Stimulated activated CD4-positive, alpha-beta T cell treated with anti-CD3 and anti-CD28 coated beads, Interleukin-2, amount 100 ng/mL, for 24 hours (primary cell): ENCODE data around the gene APOD.
"Not testable (repeated sequence)": the region's sequence is repeated elsewhere in the genome, so short reads cannot be mapped to it uniquely, and the experiment has no call there.

Experiments used
- DNase-seq, 2 donors: peaks; one replicate each; pipeline ENCODE4 v3.0.0-alpha.2; 2020

The APOD gene

DNA sequence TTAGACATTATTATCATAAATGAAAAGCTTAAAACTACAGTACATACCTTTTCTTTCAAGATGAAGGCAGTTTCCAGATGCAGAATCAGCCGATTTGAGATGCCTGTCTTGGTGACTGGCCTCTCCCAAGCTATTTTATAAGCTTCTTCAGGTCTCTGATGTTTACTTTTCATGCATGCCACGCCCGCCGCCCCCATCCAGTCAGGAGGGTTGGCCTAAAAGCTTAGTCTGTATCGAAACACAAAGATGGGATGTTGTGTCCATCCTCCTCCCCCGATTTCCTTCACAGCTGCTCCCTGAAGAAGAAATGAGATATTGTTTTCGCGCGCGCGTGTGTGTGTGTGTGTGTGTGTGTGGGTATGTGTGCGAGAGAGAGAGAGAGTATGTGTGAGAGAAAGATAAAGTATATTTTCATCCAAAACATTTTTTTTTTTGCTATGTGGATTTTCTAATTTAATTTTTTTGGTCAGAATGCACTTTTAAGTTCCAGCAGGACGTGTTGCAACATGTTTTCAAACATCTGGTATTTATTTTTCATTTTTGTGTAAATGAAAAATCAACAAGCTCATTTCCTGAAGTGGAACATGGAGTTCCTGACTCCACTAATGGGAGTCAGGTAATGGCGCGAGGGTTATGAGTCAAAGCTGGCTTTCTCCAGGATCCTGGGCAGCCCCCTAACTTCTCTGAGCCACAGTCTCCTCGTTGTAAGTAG, at the start of gene APOD:
APOD (minus strand) TSS at position 110 of the 712 bp plus-strand sequence. CDS start 4,479 bp downstream, outside the sequence.
- DNase-seq: no peak

DNA sequence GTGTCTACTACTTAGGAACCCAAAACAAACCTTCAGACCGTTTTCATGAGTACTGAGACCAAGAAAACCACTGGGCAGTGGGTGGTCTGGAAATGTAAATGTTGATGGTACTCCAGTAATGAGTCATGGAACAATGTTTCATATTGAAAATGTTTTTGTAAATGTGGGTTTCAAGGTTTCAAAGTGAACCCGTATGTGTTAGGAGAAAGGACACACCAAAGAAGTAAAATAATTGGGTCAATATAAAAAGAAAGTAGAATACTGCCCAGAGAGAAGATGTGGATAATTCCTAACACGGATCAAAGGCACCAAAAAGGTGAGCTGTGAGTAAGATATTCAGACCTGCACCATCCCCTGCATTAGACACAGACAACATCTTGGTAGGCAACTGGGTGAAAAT, 49.6 kb upstream of the APOD start:
- DNase-seq: not testable (repeated sequence)

DNA sequence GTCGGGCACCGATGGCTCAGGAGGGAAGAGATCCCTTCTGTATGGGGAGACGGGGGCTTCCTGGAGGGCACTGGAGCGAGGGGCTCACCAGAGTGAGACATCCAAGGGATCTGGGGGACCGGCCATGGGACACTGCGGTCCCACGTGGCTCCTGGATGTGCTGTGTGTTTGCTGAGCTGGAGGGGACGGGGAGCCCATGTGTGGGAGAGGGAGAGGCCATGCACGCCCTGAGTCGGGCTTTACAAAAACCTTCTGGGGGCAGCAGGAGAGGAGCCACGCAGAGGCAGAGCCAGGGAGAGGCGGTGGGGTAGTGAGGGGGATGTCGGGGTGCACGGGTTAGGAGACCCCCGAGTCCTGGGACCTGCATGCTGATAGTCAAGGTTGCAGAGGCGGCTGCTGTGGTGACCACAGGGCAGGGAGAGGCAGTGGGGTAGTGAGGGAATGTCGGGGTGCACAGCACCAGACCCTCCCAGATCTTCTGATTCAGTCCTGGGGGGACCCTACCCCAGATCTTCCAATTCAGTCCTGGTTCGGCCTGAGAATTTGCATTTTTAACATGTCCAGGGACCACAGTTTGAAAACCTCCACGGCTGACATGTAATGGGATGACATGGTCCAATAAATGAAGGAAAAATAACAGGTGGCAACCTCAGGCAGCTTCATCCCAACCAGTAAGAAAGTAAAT, 48.9 kb upstream of the APOD start:
- DNase-seq: not testable (repeated sequence)

DNA sequence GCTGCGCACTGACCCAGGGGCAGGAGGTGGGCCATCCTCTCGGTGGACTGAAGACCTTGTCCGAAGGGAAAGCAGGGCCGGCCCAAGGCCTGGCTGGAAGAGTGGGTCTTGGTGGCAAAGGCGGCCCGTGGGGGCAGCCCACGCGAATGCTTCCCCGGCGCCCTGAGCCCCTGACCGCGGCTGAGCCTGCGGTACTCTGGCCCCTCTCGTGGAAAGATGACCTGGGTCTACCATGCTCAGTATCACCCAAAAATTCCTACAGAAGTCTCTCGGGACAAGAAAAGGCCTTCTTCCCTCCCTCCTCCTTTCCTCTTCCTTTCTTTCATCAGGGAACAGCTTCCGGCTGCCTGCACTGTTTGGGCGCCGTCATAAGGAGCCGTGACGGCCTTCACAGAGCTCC, 48.3 kb upstream of the APOD start:
- DNase-seq: not testable (repeated sequence)

DNA sequence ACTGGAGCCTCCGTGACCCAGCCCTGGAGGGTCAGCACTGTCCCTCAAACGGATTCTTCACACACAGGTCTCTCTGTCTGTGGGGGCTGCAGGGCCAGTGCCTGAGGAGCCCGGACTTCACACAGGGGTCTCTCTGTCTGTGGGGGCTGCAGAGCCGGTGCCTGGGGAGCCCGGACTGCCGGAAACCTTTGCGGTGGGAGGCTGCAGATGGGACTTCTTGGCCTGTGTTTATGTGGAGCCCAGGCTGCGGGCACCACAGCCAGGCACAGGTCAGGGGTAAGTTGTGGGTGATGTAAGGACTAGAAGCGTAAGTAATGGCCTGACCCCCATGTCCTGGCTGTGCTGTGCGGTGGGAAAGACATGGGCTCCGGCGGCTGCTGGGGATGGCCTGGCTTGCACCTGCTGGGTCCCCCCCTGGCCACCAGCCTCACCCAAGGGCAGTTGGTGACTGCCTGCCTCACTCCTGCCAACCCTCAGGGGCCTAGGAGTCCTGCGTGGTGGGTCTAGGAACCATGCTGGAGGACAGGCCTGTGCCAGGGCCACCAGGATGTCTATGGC, 47.3 kb upstream of the APOD start:
- not testable (repeated sequence) for DNase-seq

DNA sequence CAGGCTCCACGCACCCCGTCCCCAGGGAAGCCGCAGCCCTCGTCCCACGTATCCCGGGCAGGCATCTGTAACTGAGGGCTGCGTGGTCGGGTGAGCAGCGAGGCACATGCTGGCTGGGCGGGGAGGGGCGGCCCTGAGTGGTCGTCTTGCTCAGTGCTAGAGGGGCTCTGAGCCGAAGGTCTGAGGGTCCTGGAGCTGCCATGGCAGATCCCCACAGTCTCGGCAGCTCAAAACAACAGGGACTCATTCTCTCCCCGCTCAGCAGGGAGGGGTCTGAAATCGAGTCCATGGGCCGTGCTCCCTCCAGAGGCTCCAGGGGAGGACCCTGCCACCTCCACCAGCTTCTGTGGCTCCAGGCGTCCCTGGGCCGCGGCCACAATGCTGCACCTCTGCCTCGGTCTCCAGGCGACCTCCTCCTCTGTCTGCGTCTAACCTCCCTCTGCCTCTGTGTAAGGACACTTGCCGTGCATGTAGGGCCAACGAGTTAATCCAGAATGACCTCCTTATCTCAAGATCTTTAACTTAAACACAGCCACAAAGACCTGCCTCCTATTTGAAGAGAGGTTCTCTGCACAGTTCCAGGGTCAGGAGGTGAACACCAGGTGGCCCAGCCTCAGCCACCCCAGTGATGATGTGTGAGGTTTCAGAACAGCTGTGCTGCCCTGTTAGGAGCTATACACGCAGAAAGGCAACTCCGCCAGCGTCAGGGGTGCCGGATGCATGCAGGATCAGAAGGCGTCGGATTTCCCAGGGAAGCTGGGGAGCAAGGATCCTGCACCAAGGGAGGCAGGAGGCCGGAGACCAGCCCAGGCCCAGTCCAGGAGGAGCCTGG, 46.6 kb upstream of the APOD start:
- DNase-seq: not testable (repeated sequence)

DNA sequence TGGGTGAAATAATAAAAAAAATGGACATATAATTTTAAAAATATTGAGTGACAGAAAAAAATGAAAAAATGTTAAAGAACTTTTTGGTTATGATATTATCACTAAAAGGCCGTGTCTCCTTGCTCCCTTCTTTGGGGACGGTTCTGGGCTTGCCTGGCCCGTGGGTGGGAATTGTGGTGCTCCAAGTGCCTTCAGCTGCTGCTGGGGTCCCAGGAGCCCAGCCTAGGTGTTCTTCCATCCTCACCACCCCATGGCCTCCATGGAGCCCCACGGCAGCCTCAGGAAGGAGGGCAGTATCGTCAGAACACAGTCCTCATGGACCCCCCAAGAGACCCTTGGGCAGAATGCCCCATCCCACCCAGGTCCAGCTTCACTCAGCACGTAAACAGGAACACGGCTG, 45.9 kb upstream of the APOD start:
- not testable (repeated sequence) for DNase-seq

DNA sequence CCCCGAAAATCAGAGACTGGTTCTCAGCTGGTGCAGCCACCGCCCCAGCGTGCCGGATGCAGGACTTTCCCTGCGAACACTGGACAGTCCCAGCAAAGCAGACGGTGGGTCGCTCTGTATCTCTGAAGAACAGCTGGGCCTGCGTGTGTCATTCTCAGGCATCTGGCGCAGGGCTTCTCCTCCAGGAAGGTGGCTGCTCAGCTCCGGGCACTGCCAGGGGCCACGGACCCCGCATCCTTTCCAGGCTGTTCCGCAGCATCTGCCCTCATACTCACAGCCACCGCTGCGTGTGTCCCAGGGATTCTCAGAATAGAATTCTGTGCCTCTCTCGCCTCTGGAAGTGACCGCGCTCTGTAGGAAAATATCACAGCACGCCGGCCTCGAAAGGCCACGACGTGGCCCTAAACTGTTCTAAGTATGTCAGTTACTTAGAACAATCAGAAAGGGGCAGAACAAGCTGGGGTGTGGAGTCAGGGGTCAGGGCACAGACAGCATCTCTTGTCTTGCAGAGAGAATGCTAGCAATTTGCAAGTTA, 44.7 kb upstream of the APOD start:
- DNase-seq: not testable (repeated sequence)

DNA sequence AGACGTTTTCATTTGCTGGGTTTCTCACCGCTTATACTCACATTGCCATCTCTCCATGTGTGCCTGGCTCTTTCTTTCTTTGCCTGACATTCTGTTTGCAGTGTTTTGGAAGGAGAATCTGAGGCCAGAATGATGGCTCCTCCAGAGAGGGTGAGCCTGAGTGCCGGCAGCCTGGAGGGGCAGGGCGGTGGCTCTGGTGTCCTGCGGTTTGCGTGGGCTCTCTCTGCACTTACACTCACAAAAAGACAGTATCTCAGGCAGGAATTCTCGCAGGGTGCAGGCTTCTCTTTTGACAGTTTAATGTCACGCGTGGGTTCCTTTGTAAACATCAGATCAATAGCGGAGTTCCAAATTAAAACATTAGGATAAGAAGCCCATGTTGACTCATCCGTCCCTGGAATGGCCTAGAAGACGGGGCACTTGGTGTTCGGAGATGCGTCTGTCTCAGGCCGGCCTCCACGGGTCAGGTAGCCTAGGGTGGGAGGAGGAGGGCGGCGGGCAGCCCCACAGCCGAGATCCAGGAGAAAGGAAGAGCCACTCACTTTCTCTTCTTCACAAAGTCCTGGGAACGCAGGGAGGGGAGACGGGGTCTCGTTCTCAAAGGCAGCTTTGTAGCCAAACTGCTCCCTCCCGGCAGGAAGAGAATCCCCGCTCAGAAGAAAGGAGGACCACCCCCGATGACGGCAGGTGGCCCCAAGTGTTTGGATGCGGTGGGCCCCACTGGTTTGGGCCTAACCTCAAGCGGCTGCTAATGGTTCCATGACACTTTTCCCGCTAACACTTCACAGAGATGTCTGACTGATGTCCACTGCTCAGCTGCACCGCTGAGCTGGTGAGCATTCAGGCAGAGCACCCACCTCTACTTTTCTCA, 44.0 kb upstream of the APOD start:
- not testable (repeated sequence) for DNase-seq

DNA sequence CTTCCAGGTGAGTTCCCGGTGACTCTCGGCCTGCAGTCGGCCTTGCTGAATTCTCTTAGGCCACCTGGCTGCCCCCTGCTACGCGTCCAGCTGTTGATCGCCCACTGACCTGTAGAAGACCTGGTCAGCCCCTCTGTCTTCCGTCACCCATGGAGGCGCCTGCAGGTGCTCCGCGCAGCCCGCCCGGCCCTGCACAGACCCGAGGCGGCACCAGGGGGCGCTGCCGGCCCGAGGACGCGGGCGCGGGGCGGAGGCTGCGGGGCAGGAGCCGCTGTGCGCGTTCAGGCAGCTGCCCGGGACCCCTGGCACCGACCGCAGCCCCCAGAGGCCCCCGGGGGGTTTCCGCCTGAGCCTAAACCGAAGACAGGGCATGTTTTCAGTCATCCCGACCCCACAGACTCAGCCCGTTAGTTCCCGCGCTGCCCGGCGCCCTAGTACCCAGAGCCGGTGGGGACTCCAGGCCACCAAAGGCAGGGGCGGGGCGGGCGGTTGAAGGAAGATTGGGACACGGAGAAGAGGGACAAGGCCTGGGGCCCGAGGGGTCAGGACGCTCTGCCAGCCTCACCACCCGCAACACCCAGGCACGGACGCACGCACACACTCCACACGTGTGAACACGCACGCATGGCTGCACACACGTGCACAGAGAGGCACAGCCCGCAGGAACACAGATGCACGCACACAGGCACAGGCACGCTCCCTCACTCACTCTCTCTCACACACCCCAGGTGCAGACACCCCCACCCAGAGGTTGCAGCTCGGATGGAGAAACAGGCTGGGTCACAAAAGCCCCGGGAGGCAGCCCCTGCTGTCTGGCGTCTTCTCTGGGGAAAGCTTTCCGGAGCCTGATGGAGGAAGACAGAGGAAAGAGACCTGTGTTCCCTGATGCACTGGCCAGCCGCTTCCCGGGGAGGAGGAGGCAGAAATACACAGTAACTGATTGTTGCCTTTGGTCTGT, 41.1 kb upstream of the APOD start:
- DNase-seq: peak in 1 of 2 donors; percentile 26

DNA sequence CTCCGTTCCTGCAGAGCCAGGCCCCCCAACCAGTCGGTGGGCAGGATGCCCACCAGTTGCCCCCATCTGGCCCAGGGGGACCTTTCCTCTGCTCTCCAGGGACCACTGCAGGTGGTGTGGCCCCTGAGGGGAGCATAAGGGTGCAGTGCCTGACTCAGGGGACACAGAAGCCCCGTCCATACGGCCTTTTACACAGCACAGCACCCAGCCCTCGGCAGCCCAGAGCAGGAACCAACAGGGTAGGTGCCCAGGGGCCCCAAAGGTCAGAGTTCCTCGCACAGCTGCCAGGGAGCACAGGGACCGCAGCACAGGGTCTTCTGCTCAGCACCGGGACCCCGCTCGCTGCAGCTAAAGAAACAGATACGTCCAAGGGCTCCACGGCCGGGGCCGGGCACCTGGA, 40.4 kb upstream of the APOD start:
- DNase-seq: not testable (repeated sequence)

DNA sequence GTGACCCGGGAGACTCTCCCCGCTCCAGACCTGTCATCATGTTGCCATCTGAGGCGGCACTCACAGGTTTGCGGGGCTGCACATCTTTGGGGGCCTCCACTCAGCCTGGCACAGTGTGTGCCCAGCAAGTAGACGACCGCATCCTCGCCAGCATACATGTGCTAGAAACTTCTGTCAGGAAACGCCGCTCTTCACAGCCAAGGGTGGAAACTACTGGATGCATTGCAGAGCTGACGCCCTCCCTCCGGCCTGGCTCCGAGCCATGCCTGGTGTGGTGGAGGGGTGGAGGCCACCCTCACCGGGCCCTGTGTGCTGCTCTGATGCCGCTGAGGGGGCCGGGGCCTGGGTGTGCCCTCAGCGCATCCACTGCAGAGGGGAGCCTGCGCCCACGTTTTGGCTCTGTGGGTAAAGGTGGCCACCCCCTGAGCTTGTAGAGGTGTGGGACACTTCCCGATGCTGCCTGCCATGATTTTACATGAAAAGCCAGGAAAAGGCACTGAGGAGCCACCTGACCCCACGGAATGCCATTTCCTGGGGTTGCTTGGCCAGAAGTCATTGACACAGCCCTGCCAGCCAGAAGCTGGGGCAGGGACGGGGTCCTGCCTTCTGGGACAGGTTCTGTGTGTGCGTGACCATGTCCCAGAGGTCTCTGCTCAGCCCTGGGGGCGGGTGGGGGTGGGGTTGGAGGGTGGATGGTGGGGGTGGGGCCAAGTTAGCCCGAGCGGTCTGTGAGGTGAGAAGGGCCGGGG, 39.7 kb upstream of the APOD start:
- not testable (repeated sequence) for DNase-seq

DNA sequence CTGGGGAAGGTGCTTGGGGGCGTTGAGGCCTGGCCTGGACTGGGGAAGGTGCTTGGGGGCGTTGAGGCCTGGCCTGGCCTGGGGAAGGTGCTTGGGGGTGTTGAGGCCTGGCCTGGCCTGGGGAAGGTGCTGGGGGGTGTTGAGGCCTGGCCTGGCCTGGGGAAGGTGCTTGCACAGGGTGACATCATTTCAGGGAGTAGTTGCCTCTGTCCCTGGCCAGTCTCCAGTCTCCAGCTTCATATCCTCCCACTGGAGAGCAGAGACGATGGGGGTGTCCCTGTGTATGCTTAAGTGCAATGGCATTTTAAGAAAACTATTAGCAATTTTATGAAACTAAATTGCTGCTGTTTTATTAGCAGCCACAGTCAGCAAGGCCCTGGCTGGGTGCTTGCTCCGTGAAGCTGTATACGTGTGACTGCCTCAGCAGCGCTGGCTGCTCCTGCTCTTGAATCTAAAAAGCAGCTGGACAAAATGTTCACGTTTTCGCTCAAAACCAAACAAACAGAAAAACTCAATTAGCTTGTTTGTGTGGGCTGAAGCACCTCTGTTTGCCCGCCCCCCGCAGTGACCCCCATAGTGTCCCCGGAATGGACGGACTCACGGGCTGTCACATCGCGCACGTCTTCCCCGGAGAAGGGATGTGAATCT, 38.9 kb upstream of the APOD start:
- DNase-seq: not testable (repeated sequence)

DNA sequence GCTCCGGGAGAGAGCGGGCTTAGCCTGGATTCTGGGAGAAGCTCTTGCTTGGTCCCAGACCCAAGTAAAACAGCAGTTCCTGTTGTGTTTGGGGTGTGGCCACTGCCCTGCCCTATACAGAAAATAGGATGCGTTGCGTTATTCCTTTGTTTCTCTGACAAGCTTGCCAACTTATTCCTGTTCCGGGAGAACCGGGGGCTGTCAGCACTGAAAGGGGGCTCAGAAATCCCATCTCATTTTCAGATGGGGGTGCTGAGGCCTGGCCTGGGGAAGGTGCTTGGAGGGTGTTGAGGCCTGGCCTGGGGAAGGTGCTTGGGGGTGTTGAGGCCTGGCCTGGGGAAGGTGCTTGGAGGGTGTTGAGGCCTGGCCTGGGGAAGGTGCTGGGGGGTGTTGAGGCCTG, 38.3 kb upstream of the APOD start:
- not testable (repeated sequence) for DNase-seq

DNA sequence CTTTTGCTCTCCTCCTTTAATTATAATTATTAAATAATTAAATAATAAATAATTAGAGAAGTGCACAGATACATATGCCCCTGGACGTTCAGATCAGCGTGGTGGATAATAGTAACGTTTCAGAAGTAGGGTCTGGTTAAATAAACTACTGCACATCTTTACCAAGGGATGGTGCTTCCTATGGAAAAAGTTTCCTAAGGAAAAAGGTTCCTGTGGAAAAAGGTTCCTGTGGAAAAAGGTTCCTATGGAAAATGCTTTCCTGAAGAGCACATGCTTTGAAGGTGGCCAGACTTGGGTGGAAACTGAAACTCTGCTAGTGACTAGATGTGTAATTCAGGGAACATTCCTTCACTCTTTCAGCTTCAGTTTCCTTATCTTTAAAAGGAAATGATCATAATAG, 37.4 kb upstream of the APOD start:
- DNase-seq: not testable (repeated sequence)

DNA sequence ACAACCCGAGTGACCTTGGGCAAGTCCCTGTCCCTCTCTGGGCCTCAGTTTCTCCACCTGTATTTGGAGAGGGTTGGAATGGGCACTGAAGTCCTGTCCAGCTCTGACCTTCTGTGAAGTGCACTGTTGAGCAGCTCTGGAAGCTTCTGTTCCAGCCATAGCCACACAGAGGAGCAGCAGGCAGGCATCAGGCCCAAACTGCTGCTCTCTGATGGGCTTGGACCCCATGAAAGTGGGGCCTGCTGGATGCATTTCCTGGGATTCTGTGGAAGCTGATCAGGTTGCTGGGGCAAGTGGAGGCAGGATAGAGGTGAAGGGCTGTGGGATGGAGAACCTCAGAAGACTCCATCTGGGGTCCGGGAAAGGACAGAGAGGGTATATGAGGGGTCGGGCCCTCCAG, 36.7 kb upstream of the APOD start:
- not testable (repeated sequence) for DNase-seq

DNA sequence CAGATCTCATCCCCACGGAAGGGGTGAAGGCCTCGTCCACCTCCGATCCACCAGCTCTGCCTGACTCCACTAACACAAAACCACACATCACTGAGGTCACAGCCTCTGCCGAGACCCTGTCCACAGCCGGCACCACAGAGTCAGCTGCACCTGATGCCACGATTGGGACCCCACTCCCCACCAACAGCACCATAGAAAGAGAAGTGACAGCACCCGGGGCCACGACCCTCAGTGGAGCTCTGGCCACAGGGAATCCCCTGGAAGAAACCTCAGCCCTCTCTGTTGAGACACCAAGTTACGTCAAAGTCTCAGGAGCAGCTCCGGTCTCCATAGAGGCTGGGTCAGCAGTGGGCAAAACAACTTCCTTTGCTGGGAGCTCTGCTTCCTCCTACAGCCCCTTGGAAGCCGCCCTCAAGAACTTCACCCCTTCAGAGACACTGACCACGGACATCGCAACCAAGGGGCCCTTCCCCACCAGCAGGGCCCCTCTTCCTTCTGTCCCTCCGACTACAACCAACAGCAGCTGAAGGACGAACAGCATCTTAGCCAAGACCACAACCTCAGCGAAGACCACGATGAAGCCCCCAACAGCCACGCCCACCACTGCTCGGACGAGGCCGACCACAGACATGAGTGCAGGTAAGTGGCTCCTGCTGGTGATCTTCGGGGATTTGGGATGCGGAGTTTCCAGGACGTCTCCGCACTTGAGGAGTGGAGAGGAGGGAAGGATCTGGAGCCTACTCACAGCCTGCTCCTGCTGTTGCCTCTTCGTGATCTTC, 36.0 kb upstream of the APOD start:
- DNase-seq: not testable (repeated sequence)
